Chondrocyte (in vitro differentiated cells): ENCODE measurements around the gene B3GAT2. TPM values are rescaled to one million over a fixed set of nuclear protein-coding genes. Genes with fewer than 3 reads are reported as not detected.
A peak's percentile ranks its signal among the peaks of the same experiment; 100 is the strongest.

Experiments
- DNase-seq: peaks from one replicate; pipeline ENCODE4 v3.0.0; 2021; ENCODE audit warnings: mixed read lengths, low spot score
- H3K27ac Mint-ChIP-seq: one replicate; pipeline ENCODE4 v1.8.0; 2021; ENCODE audit warnings: mild to moderate bottlenecking, moderate library complexity, mixed read lengths; ENCODE audit not compliant: unreplicated experiment
- H3K27me3 Mint-ChIP-seq: 2 replicates; pipeline ENCODE4 v1.8.0; 2021; ENCODE audit warnings: low read depth, mixed read lengths
- H3K36me3 Mint-ChIP-seq: 2 replicates; pipeline ENCODE4 v1.8.0; 2021; ENCODE audit warnings: low read depth, mixed read lengths
- H3K4me1 Mint-ChIP-seq: 2 replicates; pipeline ENCODE4 v1.8.0; 2021; ENCODE audit warnings: low read depth, mild to moderate bottlenecking, mixed read lengths
- H3K4me3 Mint-ChIP-seq: one replicate; pipeline ENCODE4 v1.8.0; 2021; ENCODE audit warnings: mild to moderate bottlenecking, moderate library complexity, mixed read lengths; ENCODE audit not compliant: unreplicated experiment
- H3K9me3 Mint-ChIP-seq: 2 replicates; pipeline ENCODE4 v1.8.0; 2021; ENCODE audit warnings: low read depth, mixed read lengths
- total RNA-seq: library from RNA; stranded (reverse); gene quantifications from 3 replicates; pipeline ENCODE4 v1.2.1, GENCODE V29; 2021
- TF ChIP-seq, protein P1 (sequence below): fragments of 200-600 bp; sonication (generic); IDR thresholded peaks from 2 replicates; pipeline ENCODE4 v1.5.0; 2021; ENCODE audit warnings: antibody characterized with exemption, mild to moderate bottlenecking, moderate library complexity

B3GAT2 gene
- total RNA-seq, 1 donor from 2014 or later: 0.02 TPM

DNA sequence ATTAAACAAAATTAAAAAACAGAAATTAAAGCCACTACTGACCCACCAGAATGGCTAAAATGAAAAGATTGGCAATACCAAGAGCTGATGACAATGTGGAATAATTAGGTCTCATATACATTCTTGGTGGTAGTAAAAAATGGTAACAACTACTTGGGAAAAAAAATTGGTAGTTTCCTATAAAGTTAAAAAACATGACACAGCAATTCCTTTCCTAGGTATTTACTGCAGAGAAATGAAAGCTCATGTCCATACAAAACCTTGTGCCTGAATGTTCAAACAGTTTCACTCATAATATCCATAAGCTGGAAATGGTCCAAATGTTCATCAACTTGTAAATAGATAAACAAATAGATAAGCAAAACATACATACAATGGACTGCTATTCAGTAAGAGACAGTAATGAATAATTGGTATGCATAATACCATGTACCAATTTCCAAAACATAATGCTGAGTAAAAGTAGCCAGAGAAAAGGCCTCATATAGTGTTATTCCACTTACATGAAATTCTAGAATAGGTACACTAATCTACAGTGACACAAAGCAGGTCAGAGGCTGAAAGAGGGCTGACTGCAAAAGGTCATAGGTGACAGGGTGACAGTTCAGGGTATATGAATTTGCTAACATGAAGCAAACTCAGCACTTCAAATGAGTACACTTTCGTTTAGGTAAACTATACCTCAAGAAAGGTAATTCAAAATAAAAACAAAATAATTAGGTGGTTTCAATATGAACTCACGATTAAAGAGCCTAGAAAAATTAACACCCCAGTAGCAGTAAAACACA, 53.0 kb downstream of the B3GAT2 start:
- peaks cover 6% of the 10 kb centered on the region for H3K27me3 Mint-ChIP-seq
- no peaks in the 10 kb centered on the region for H3K9me3 Mint-ChIP-seq
- H3K27ac Mint-ChIP-seq: no peak overlapping the region
- DNase-seq: no peak
- no peaks in the 10 kb centered on the region for H3K4me1 Mint-ChIP-seq
- TF ChIP-seq, protein P1, sequence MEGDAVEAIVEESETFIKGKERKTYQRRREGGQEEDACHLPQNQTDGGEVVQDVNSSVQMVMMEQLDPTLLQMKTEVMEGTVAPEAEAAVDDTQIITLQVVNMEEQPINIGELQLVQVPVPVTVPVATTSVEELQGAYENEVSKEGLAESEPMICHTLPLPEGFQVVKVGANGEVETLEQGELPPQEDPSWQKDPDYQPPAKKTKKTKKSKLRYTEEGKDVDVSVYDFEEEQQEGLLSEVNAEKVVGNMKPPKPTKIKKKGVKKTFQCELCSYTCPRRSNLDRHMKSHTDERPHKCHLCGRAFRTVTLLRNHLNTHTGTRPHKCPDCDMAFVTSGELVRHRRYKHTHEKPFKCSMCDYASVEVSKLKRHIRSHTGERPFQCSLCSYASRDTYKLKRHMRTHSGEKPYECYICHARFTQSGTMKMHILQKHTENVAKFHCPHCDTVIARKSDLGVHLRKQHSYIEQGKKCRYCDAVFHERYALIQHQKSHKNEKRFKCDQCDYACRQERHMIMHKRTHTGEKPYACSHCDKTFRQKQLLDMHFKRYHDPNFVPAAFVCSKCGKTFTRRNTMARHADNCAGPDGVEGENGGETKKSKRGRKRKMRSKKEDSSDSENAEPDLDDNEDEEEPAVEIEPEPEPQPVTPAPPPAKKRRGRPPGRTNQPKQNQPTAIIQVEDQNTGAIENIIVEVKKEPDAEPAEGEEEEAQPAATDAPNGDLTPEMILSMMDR: no peak
- H3K36me3 Mint-ChIP-seq: no peaks in the 10 kb centered on the region
- no peak overlapping the region for H3K4me3 Mint-ChIP-seq

DNA sequence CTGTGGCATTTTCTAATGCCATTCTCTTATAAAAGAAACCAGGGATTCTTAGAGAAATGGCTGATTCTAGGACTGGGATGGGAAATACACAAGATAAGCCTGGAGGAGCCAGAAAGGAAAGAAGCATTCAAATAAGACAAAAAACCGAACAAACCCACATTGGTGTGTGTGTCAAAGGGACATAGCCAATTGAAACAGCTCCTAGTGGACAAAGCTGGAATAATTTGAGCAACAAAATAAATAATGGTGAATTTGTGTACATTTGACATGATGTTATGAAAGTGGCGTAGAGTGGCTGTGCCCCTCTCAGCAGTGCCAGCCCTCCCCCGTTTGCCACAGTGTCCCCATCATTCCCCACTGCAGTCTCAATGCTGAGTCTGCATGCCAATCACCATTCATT, 55.5 kb downstream of the B3GAT2 start:
- Mint-ChIP-seq H3K4me3 (no peak overlapping the region), H3K27me3 (peaks cover 6% of the 10 kb centered on the region), H3K27ac (no peak overlapping the region), H3K9me3 (no peaks in the 10 kb centered on the region), H3K36me3 (no peaks in the 10 kb centered on the region), H3K4me1 (no peaks in the 10 kb centered on the region)
- DNase-seq: no peak
- TF ChIP-seq, protein P1: peak; percentile 52

DNA sequence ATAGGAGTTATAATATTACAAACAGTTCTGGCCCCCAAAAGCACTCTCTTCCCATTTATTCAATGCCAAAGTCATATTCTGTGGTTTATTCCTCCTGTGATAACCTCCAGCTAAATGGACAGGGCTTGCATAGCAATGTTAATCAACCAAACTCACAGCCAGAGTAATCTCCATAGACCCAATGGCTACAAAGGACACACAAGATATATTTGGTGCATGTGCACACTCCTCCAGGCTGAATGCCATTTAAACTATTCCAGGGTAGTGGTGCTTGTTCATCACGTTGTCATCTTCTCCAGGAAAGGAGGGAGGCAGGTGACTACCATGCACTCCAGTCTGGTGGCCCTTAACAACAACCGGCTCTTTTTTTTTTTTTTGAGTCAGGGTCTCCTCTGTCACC, 56.8 kb downstream of the B3GAT2 start:
- DNase-seq: no peak
- peaks cover 6% of the 10 kb centered on the region for H3K27me3 Mint-ChIP-seq
- H3K4me1 Mint-ChIP-seq: no peaks in the 10 kb centered on the region
- H3K4me3 Mint-ChIP-seq: no peak overlapping the region
- no peaks in the 10 kb centered on the region for H3K9me3 Mint-ChIP-seq
- no peaks in the 10 kb centered on the region for H3K36me3 Mint-ChIP-seq
- no peak overlapping the region for H3K27ac Mint-ChIP-seq
- TF ChIP-seq, protein P1: no peak

DNA sequence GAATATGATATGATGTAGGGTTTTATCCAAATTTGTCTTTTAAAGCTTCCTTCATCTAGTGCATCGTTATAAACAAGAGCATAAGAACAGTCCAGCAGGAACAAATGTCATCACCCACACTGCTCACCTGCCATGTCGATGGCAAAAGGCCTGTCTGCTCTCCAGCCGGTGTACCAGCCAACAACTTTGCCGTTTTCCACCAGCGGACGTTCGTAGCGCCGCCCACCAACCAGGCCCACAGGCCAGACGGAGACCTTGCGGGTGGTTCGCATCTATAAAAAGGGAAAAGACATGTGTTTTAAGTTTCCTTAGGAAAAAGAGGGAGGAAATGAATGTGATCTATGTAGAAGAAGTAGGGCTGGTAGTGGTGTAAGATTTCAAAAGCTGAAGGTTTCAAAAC, 62.9 kb downstream of the B3GAT2 start:
- TF ChIP-seq, protein P1: no peak
- no peaks in the 10 kb centered on the region for H3K9me3 Mint-ChIP-seq
- no peaks in the 10 kb centered on the region for H3K36me3 Mint-ChIP-seq
- H3K27ac Mint-ChIP-seq: no peak overlapping the region
- H3K4me1 Mint-ChIP-seq: no peaks in the 10 kb centered on the region
- no peak for DNase-seq
- peaks cover 7% of the 10 kb centered on the region for H3K27me3 Mint-ChIP-seq
- H3K4me3 Mint-ChIP-seq: no peak overlapping the region

DNA sequence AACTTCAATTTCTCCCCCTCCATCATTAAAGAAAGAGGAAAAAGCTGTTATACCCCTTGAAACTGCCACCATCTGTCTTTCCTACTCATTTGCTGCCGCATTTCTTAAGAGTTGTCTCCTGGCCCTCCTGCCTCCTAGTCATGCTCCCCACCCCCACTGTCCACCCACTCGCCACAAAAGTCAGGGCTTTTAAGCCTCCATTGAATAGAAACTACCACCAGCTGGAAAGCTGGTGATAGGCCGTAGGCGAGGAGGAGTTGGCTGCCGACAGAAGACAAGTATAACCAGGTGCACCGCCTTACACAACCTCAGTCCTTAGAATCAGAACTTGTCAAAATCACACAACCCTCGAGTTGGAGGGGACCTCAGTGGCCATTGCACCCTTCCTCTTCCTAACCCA, 67.6 kb downstream of the B3GAT2 start:
- H3K36me3 Mint-ChIP-seq: no peaks in the 10 kb centered on the region
- H3K4me3 Mint-ChIP-seq: no peak overlapping the region
- H3K27me3 Mint-ChIP-seq: peaks cover 12% of the 10 kb centered on the region
- H3K9me3 Mint-ChIP-seq: no peaks in the 10 kb centered on the region
- TF ChIP-seq, protein P1: no peak
- no peaks in the 10 kb centered on the region for H3K4me1 Mint-ChIP-seq
- DNase-seq: no peak
- no peak overlapping the region for H3K27ac Mint-ChIP-seq
